GM12873 (cell line): ENCODE data around the gene OTULINL.

Experiments used
- TF ChIP-seq, protein P1 (sequence below): IDR thresholded peaks from 2 replicates; pipeline ENCODE4 v1.5.1; 2012; ENCODE audit warnings: low read depth, mild to moderate bottlenecking, moderate library complexity, low read length, control low read depth; ENCODE audit not compliant: insufficient read depth; ENCODE audit errors: missing control alignments

Gene OTULINL

DNA sequence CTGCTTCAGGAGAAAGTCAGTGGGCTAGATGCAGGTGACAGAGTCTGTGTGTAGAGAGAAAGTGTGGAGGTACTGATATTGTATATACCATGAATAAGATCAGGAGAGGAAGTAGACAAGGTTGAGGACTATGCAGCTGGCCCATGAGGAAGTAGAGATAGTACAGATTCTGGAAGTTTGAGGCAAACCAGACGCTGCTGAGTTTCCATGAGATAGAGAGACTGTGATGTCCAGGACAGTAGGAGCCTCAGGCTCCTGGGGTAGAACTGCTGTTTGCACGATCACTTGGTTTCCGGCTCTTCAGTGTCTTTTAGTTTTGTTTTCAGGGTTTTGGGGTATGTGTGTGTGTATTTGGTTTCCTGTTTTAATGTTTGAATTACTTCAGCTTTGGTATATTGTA, 13.6 kb downstream of the OTULINL start:
- TF ChIP-seq, protein P1, sequence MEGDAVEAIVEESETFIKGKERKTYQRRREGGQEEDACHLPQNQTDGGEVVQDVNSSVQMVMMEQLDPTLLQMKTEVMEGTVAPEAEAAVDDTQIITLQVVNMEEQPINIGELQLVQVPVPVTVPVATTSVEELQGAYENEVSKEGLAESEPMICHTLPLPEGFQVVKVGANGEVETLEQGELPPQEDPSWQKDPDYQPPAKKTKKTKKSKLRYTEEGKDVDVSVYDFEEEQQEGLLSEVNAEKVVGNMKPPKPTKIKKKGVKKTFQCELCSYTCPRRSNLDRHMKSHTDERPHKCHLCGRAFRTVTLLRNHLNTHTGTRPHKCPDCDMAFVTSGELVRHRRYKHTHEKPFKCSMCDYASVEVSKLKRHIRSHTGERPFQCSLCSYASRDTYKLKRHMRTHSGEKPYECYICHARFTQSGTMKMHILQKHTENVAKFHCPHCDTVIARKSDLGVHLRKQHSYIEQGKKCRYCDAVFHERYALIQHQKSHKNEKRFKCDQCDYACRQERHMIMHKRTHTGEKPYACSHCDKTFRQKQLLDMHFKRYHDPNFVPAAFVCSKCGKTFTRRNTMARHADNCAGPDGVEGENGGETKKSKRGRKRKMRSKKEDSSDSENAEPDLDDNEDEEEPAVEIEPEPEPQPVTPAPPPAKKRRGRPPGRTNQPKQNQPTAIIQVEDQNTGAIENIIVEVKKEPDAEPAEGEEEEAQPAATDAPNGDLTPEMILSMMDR = no peak

DNA sequence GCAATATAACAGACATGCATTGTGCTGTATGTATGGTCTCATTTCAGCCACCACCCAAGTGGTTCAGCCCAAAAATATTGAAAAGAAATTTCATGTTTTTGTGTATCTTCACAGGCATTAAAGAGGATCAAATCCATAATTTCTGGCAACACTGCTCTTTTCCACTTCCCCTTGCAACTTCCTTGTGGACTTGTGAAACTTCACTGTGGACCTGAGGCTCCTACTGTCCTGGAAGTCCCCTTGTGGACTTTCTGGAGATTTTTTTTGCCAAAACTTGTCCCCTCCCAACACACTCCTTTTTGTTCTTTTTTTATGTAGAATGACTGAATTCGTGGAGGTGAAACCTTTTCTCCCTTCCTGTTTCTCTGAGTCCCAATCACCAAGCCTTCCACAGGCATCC, 14.3 kb downstream of the OTULINL start:
- TF ChIP-seq, protein P1 = no peak

DNA sequence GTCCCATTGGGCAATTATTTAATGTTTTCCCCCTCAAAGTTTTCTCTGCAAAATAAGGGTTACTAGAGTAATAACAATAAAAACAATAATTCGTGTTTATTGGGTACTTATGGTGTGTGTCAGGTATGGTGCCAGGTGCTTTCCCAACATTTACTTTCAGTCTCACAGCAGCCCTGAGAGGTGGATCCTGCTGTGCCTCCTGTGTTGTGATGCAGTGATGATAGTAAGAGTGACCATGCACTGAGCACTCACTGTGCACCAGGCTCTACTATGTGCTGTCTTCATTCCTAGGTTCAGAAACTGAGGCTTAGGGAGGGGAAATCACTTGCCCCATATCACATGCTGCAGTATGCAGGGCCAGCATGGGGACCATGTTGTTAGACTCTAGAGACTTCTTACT, 15.5 kb downstream of the OTULINL start:
- TF ChIP-seq, protein P1 = no peak

DNA sequence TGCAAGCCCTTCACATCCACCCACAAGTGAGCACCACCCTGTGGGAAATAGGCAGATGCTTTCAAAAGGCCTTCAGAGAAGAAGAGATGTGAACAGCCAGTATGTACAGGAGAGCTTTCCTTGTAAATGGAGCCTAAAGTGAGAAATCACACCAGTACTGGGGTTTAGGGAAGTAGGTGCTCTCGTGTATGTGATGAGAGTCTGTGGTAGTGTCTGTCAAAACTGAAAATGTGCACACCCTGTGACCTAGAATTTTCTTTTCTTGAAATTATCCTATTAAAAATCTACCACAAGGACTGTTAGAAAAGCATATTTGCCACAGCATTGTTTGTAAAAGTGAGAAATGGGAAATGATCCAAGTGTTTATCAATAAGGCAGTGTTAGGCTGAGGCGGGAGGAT, 16.6 kb downstream of the OTULINL start:
- TF ChIP-seq, protein P1 = no peak

DNA sequence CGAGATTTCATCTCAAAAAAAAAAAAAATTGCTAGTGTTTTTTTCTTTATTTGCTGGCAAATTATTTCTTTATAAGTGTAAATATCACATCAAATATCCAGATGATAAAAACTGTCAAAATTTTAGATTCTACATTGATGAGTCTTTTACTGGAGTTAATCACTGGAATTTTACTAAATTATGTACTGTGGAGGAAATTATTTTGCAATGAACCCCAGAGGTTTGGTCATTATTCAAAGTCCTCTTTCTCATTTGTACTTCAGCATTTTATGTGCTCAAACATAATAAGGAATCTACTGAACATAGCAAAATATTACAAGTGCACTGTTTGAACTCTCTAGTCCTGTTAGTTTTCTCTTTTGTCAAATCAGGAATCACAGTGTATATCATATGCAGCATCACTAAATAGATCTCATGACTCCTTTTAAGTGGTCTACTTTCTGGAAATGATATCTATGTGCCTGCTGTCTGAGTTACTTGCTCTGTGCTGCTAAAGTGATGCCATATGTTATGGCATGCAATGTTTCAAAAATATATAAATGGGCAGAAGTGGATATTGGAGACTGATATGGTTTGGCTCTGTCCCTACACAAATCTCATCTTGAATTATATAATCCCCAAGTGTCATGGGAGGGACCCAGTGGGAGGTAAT, 18.0 kb downstream of the OTULINL start:
- TF ChIP-seq, protein P1 = no peak

DNA sequence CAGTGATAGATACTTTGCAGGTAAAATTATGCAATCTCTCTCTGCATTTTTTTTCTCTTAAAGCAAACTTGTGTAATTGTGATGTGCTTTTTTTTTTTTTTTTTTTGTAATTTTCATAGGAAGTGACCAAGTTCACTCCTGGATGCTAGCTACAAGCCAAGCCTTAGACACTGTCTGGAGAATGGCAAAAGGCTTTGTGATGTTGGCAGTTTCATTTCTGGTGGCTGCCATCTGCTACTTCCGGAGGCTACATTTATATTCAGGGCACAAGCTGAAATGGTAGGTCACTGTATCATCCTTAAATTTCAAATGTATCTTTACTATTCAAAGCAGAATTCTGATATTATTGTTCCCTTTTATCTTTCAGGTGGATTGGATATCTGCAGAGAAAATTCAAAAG, 19.3 kb downstream of the OTULINL start:
- TF ChIP-seq, protein P1 = no peak

DNA sequence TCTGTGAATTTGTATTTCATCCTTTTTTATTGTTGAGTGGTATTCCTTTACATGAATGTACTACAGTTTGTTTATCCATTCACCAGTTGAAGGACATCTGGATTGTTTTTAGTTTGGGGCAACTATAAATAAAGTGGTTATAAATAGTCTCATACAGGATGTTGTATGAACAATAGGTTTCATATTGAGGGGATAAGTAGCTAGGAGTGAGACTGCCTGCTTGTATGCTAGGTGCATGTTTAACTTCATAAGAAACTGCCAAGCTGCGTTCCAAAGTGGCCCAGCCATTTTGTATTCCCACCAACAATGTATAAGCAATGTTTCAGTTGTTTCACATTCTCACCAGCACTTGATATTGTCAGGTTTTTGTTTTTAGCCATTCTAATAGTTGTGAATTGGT, 21.5 kb downstream of the OTULINL start:
- TF ChIP-seq, protein P1 = no peak

DNA sequence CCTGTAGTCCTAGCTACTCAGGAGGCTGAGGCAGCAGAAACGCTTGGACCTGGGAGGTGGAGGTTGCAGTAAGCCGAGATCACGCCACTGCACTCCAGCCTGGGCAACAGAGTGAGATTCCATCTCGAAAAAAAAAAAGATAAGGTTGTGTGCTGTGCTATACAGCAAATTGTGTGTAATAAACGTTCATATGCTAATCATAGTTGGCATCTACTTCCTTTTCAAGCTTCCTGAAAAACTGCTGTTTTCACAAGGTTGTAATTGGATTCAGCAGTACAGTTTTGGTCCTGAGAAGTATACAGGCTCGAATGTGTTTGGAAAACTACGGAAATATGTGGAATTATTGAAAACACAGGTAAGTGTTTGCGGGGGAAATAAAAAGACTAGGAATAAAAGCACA, 25.5 kb downstream of the OTULINL start:
- TF ChIP-seq, protein P1 = no peak
